Globus pallidus (tissue), 1 donor: Measurements from ENCODE around the gene SPN.
"Not testable (repeated sequence)": the region's sequence is repeated elsewhere in the genome, so short reads cannot be mapped to it uniquely, and the experiment has no call there.

Source experiments
- DNase-seq: peaks from one replicate; pipeline ENCODE4 v3.0.0-alpha.2; 2015; ENCODE audit warnings: low spot score

The SPN gene

DNA sequence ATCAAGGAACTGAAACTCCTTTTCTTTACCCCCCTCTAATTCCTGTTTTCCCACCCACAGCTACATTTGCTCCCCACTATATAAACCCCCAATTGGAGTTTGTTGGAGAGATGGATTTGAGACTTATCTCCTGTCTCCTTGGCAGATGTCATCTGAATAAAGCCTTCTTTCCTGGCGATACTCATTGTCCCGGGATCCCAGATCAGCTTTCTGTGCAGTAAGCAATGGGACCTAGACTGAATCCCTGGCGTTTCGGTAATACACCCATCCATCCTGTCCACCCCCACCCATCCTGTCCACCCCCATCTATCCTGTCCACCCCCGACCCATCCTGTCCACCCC lies 38.1 kb downstream of the SPN start:
- DNase-seq, result no peak

DNA sequence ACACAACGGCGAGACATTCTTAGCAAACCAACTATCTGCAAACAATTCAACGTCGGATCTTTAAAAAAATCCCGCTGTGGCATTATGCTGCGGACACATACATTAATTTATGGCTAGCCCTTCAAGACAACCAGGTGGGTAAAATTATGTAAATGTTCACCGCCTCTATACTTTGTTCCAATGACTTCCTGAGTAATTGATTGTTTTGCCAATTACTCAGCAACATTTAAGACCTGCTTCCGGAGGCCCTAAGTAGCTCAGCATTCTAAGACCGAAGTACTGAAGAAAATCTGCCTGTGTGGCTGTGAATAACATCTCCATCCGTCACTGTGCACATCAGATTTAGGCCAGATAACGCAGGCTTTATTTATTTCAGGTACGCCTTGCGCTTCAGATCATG lies 39.2 kb downstream of the SPN start:
- DNase-seq, result no peak

DNA sequence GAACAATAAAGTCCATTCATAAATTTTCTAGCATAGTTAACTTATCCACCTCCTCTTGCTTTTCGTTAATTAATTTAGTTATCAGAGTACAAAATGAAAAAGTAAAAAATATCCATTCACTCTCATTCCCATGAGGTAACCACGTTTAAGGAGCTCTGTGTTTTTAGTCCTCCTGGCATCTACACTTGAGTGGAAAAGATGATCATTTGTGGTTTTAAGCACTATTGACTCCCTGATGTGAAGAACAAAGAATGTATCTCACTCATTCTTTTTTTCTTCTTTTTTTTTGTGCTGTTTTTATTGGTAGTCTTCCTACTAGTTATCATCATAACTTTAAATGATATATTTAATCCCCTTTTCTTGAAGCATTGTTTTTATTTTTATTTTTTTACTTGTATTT lies 42.0 kb downstream of the SPN start:
- DNase-seq, result no peak

DNA sequence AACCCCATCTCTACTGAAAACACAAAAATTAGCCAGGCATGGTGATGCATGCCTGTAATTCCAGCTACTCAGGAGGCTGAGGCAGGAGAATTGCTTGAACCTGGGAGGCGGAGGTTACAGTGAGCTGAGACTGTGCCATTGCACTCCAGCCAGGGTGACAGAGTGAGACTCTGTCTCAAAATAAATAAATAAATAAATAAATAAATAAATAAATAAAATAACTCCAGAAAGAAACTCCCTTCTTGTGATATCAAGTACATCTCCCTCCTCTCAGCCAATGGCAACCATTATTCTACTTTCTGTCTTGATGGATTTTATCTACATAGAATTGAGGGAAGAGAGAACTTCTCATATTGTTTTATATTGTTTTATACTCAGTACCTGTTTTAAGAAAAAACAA lies 44.1 kb downstream of the SPN start:
- DNase-seq, result not testable (repeated sequence)

DNA sequence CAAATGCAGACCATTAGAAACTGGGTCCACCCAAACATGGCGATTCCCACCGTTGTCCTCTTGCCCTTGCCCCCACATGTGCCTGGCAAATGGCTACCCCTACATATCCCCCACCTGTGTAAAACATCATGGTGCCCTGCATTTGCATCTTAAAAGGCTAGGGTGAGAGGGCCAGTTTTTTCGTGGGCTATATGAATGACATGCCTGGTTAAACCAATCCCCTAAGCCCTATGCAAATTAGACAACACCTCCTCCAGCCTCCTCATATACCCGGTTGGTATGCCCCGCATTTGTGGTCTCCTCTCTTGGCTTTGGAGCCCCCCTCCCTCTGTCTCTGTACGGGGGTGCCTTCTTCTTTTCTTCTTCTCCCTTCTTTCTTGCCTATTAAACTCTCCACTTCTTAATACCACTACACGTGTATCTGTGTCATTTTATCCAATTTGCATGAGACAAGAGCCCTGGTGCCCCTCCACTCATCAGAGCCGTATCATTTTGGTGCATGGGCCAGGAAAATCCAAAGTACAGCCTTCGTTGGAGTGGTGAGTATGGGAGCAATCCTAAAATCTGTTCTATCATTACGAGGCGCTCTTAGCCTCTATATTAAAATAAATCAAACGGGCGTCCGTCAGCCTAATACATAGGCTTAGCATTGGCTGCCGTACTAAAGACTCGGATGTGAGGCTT lies 46.0 kb downstream of the SPN start:
- no peak for DNase-seq

- not testable (repeated sequence) for DNase-seq
These were observed 46.6 kb downstream of the SPN start for GRCh38 chr16:29709657-29710056.

GRCh38 chr16:29710227-29711219 lies 47.5 kb downstream of the SPN start:
- peak; percentile 64 for DNase-seq

DNA sequence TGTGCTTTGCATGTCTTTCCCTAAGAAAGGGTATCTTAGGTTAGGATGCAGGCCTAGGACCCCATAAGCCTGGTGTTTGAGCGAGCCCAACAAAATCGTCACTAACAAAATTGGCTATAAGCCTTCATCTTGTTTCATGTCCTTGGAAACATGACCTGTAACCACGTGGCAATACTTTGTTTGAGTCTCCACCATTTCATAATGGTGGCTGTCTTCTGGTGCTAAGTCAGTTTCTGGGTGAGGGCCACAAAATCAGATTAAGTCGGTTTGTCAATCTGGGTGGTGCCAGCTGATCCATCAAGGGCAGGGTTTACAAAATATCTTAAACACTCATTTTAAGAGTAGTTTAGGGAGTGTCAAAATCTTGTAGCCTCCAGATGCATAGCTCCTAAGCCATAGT lies 49.8 kb downstream of the SPN start:
- no peak for DNase-seq

DNA sequence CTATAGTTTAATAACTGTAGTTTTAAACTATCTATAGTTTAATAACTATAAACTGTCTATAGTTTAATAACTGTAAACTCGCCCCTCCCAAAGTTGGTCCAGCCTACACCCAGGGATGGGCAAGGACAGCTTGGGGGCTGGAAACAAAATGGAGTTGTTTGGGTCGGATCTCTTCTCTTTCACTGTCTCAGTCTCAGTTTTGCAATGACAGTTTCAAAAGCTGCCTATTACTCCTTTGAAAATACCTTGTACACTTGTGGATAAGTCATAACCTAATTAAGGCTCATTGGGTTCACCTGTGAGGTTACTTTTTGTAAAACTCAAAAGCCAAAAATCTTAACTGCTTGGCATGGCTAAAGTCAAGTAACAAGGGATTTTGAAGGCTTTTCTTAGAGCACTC lies 51.3 kb downstream of the SPN start:
- DNase-seq, result no peak

DNA sequence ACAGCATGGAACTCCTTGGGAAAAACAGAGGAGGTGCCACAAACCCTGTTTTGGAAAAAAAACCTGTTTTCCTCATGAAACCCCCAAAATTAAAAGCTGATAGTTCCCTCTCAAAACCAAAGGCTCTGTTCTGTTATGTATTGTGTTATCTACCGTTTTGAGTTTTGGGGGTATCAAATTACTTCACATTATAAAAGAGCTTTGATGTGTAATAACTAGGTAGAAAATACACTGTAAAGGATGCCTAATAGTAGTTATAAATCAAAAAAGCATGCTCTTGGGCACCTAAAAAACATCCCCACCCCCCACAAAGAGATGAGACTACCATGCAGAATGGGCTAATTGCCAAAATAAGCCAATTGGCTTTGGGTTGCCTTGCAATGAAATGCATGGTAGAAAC lies 51.9 kb downstream of the SPN start:
- no peak for DNase-seq

- no peak for DNase-seq
These were observed 54.1 kb downstream of the SPN start for GRCh38 chr16:29717113-29717512.

DNA sequence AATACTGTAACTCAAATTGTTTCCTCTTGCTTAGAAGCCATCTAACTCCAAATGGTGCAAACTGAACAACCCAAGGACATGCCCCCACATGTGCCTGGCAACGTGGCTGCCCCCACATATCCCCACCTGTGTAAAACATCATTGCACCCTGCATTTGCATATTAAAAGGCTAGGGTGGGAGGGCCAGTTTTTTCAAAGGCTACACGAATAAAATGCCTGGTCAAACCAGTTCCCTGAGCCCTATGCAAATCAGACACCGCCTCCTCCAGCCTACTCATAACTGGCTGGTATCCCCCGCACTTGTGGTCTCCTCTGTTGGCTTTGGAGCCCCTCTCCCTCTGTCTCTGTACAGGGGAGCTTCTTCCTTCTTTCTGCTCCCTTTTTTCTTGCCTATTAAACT lies 56.0 kb downstream of the SPN start:
- DNase-seq, result no peak
